Measurements from ENCODE around the gene DDT. TPM values are rescaled to one million over a fixed set of nuclear protein-coding genes. Genes with fewer than 3 reads are reported as not detected.
"Not testable (repeated sequence)": the region's sequence is repeated elsewhere in the genome, so short reads cannot be mapped to it uniquely, and the experiment has no call there.

Gene DDT
- total and polyA plus RNA-seq, 4 donors, result 352 to 1,291 (median 801) TPM

DNA sequence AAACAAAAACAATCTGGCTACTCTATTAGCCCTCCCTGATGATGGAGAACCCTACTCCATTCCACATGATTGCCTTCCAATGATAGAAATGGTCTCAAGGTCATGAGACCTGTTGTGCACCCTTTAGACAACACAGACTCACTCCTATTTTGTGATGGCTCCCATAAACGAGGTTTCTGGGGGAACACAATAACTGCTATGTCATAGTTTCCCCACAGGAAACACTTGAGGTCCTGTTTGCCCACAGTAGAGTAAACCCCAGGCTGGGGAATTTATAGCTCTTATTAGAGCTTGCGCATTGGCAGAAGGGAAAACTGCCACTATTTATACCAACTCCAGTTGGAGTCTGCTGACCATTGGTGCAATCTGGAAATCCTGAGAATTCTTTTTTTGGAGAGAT lies 51.3 kb downstream of the DDT start (continued):
- TF ChIP-seq, protein P1, sequence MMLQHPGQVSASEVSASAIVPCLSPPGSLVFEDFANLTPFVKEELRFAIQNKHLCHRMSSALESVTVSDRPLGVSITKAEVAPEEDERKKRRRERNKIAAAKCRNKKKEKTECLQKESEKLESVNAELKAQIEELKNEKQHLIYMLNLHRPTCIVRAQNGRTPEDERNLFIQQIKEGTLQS (IDR thresholded peaks at IDR 0.05), result no peak
- TF ChIP-seq, protein P2, sequence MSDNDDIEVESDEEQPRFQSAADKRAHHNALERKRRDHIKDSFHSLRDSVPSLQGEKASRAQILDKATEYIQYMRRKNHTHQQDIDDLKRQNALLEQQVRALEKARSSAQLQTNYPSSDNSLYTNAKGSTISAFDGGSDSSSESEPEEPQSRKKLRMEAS (IDR thresholded peaks at IDR 0.05), result no peak
- TF ChIP-seq JUND (IDR thresholded peaks at IDR 0.05) (no peak), TAF1 (conservative IDR thresholded peaks at IDR 0.05) (no peak), FOXA1 (IDR thresholded peaks at IDR 0.05) (no peak)

DNA sequence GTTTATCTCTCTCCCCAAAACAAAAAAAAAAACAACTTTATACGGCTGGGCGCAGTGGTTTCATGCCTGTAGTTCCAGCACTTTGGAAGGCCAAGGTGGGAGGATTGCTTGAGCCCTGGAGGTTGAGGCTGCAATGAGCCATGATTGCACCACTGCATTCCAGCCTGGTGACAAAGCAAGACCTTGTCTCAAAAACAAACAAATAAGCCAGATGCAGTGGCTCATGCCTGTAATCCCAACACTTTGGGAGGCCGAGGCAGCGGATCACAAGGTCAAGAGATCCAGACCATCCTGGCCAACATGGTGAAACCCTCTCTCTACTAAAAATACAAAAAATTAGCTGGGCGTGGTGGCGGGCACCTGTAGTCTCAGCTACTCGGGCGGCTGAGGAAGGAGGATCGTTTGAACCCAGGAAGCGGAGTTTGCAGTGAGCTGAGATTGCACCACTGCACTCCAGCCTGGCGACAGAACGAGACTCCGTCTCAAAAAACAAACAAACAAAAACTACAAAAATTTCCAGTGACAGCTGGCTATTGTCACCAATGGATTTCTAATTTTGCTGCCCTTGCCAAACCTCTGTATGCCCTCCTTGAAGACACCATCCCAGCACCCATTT lies 52.5 kb downstream of the DDT start:
- WGBS, result 81% methylated on average over 13 of the region's 13 CpGs
- peaks cover 3 to 19% (median 11%) of the 10 kb centered on the region in 4 donors for H3K36me3 ChIP-seq (ENCODE audit: control insufficient read depth in 4 of 4, insufficient read depth in 3 of 4, low read depth in 1 of 4, low read length in 3 of 4)

More for the DNA sequence above, 52.5 kb downstream of the DDT start:
- H3K27me3 ChIP-seq (ENCODE audit: control insufficient read depth in 4 of 4, insufficient read depth in 4 of 4, low read length in 3 of 4); H3K9ac ChIP-seq (ENCODE audit: low read depth in 1 of 2, low read length in 2 of 2); DNase-seq (ENCODE audit: low spot score); H3K9me3 ChIP-seq (ENCODE audit: control insufficient read depth in 4 of 4, low read length in 3 of 4); H3K4me3 ChIP-seq (ENCODE audit: low read depth in 1 of 3, low read length in 3 of 3); H3K4me1 ChIP-seq (ENCODE audit: control insufficient read depth in 4 of 4, insufficient read depth in 4 of 4, low read length in 3 of 4); H3K27ac ChIP-seq (ENCODE audit: low read depth in 1 of 2, low read length in 2 of 2): not testable (repeated sequence)

Other genes starting within 250 kb of the DDT start
- 1 to 10 TPM; 1.2 to 1.9 TPM for gene ZNF70, start 223.3 kb downstream of the DDT start, total RNA-seq
- under 1 TPM; 0.14 to 0.20 TPM for gene ZNF70, start 223.3 kb downstream of the DDT start, polyA plus RNA-seq
- 1 to 10 TPM in 1 of 2 donors, not detected in 1; 3.2 TPM for gene VPREB3, start 220.0 kb downstream of the DDT start, total RNA-seq
- gene VPREB3, start 220.0 kb downstream of the DDT start, polyA plus RNA-seq, result 1 to 10 TPM in 1 of 2 donors, under 1 TPM in 1; 0.69 to 1.8 TPM
- gene C22orf15, start 211.5 kb downstream of the DDT start, total RNA-seq, result under 1 TPM; 0.14 to 0.17 TPM
- under 1 TPM; 0.03 to 0.10 TPM for gene C22orf15, start 211.5 kb downstream of the DDT start, polyA plus RNA-seq
- gene CHCHD10, start 206.5 kb downstream of the DDT start, total RNA-seq, result 10 to 100 TPM; 13.4 to 24.0 TPM
- 100 to 1,000 TPM; 254 to 784 TPM for gene CHCHD10, start 206.5 kb downstream of the DDT start, polyA plus RNA-seq
- gene MMP11, start 201.6 kb downstream of the DDT start, total RNA-seq, result 10 to 100 TPM in 1 of 2 donors, under 1 TPM in 1; 0.33 to 33.7 TPM
- gene MMP11, start 201.6 kb downstream of the DDT start, polyA plus RNA-seq, result under 1 TPM; 0.33 to 0.89 TPM
- gene SMARCB1, start 187.5 kb downstream of the DDT start, total RNA-seq, result 10 to 100 TPM; 15.1 to 19.4 TPM
- gene SMARCB1, start 187.5 kb downstream of the DDT start, polyA plus RNA-seq, result 10 to 100 TPM; 18.8 to 22.5 TPM
- 1 to 10 TPM; 1.0 to 4.5 TPM for gene DERL3, start 135.4 kb downstream of the DDT start, total RNA-seq
- 1 to 10 TPM; 3.3 to 9.3 TPM for gene DERL3, start 135.4 kb downstream of the DDT start, polyA plus RNA-seq
- 1 to 10 TPM; 5.0 to 9.0 TPM for gene SLC2A11, start 116.6 kb downstream of the DDT start, total RNA-seq
- gene SLC2A11, start 116.6 kb downstream of the DDT start, polyA plus RNA-seq, result 1 to 10 TPM; 3.4 to 3.5 TPM
- 100 to 1,000 TPM; 108 to 207 TPM for gene MIF, start 80.1 kb downstream of the DDT start, total RNA-seq
- gene MIF, start 80.1 kb downstream of the DDT start, polyA plus RNA-seq, result 1,000 to 10,000 TPM in 1 of 2 donors, 100 to 1,000 TPM in 1; 399 to 1,047 TPM
- 10 to 100 TPM in 1 of 2 donors, 1 to 10 TPM in 1; 8.0 to 12.7 TPM for gene GSTT2B, start 13.2 kb downstream of the DDT start, total RNA-seq
- gene GSTT2B, start 13.2 kb downstream of the DDT start, polyA plus RNA-seq, result 10 to 100 TPM in 1 of 2 donors, 1 to 10 TPM in 1; 9.9 to 16.8 TPM
- gene DDTL, start 7.6 kb downstream of the DDT start, total RNA-seq, result 1 to 10 TPM; 6.3 to 9.5 TPM
- 10 to 100 TPM in 1 of 2 donors, 1 to 10 TPM in 1; 7.0 to 18.7 TPM for gene DDTL, start 7.6 kb downstream of the DDT start, polyA plus RNA-seq
- gene GSTT2, start 5.7 kb upstream of the DDT start, total RNA-seq, result under 1 TPM; 0.19 to 0.92 TPM
- 1 to 10 TPM in 1 of 2 donors, under 1 TPM in 1; 0.37 to 1.2 TPM for gene GSTT2, start 5.7 kb upstream of the DDT start, polyA plus RNA-seq
- not detected for gene GSTT4, start 31.0 kb upstream of the DDT start, total RNA-seq
- gene GSTT4, start 31.0 kb upstream of the DDT start, polyA plus RNA-seq, result not detected
- 10 to 100 TPM; 15.4 to 27.8 TPM for gene CABIN1, start 36.9 kb upstream of the DDT start, total RNA-seq
- 1 to 10 TPM; 6.8 to 9.3 TPM for gene CABIN1, start 36.9 kb upstream of the DDT start, polyA plus RNA-seq
- gene SUSD2, start 207.0 kb upstream of the DDT start, total RNA-seq, result under 1 TPM; 0.14 to 0.75 TPM
- gene SUSD2, start 207.0 kb upstream of the DDT start, polyA plus RNA-seq, result 1 to 10 TPM in 1 of 2 donors, under 1 TPM in 1; 0.28 to 2.5 TPM

All from liver (tissue), 9 donors.